Breast epithelium (tissue), 3 donors: Measurements from ENCODE around the gene THY1.

Experiments
- POLR2A ChIP-seq: fragments of 450-650 bp; IDR thresholded peaks from one replicate; pipeline ENCODE4 v1.6.1; 2016; ENCODE audit warnings: antibody characterized with exemption, mild to moderate bottlenecking, moderate library complexity
- POLR2AphosphoS5 ChIP-seq, 3 donors: sonication (generic); formaldehyde crosslinking; IDR thresholded peaks; one replicate each; pipeline ENCODE4 v1.6.1; 2017; ENCODE audit warnings: antibody characterized with exemption in 3 of 3

- no peak for TF ChIP-seq POLR2A
- TF ChIP-seq POLR2AphosphoS5 (IDR thresholded peaks at IDR 0.05): no peak
Measured at GRCh38 chr11:119460582-119460981, 37.6 kb upstream of the THY1 start.
